Panc1 (cell line): ENCODE data around the gene FXR2. TPM values are rescaled to one million over a fixed set of nuclear protein-coding genes. Genes with fewer than 3 reads are reported as not detected.

Experiments used
- ATAC-seq: fragments of 200-7000 bp; cut with Tn5 transposase; 2 replicates; pipeline ENCODE4 v1.9.1; 2020; ENCODE audit warnings: mild to moderate bottlenecking, moderate library complexity
- BruUV-seq: library from RNA; stranded (reverse); fragments of 400-500 nt; replicated peaks from 2 replicates; lab custom pipeline; 2021; lab: Mats Ljungman, UMichigan
- CTCF ChIA-PET: fragments of 300-600 bp; sonication (Branson Sonifier 250); formaldehyde crosslinking; loops from one replicate; lab custom pipeline; 2022; ENCODE audit warnings: antibody characterized with exemption; lab: Charles Lee
- POLR2A ChIA-PET: fragments of 300-600 bp; sonication (Branson Sonifier 250); formaldehyde crosslinking; loops from one replicate; lab custom pipeline; 2022; ENCODE audit warnings: antibody characterized with exemption; lab: Charles Lee
- DNase-seq: peaks from one replicate; pipeline ENCODE4 v3.0.0-alpha.2; 2010; ENCODE audit warnings: low read depth, low spot score
- H3K27ac ChIP-seq: 2 replicates; pipeline ENCODE4 v1.5.1; 2011; ENCODE audit warnings: mild to moderate bottlenecking, low read length, inconsistent platforms
- H3K27me3 ChIP-seq: fragments of 200-500 bp; sonication (Bioruptor generic); 2 replicates; pipeline ENCODE4 v1.6.0; 2014; ENCODE audit warnings: low read length, inconsistent platforms; ENCODE audit not compliant: control insufficient read depth, insufficient read depth
- H3K36me3 ChIP-seq: fragments of 200-500 bp; sonication (Bioruptor generic); 2 replicates; pipeline ENCODE4 v1.5.1; 2014; ENCODE audit warnings: inconsistent platforms, mild to moderate bottlenecking, low read length, moderate library complexity; ENCODE audit not compliant: control insufficient read depth, insufficient read depth
- H3K4me1 ChIP-seq: 2 replicates; pipeline ENCODE4 v1.5.1; 2011; ENCODE audit warnings: inconsistent platforms, mild to moderate bottlenecking, low read length, moderate library complexity; ENCODE audit not compliant: control insufficient read depth, insufficient read depth
- H3K4me3 ChIP-seq, 2 experiments: 2 replicates each; pipeline ENCODE4 v1.5.1; 2011 to 2012; ENCODE audit warnings: low read depth in 2 of 2, low read length in 2 of 2, mild to moderate bottlenecking in 2 of 2, inconsistent platforms in 1 of 2, moderate library complexity in 1 of 2
- H3K9me3 ChIP-seq: fragments of 200-500 bp; sonication (Bioruptor generic); 2 replicates; pipeline ENCODE4 v1.5.1; 2014; ENCODE audit warnings: low read depth, mild to moderate bottlenecking, inconsistent platforms, low read length, moderate library complexity; ENCODE audit not compliant: control insufficient read depth, insufficient read depth
- POLR2AphosphoS5 ChIP-seq: IDR thresholded peaks from 2 replicates; pipeline ENCODE4 v1.6.1; 2012; ENCODE audit warnings: mild to moderate bottlenecking, low read depth, low read length, moderate library complexity
- SIN3A ChIP-seq: IDR thresholded peaks from 2 replicates; pipeline ENCODE4 v1.6.1; 2012; ENCODE audit warnings: low read depth, mild to moderate bottlenecking, low read length, moderate library complexity, borderline replicate concordance; ENCODE audit not compliant: insufficient read depth
- TCF7L2 ChIP-seq: IDR thresholded peaks from 2 replicates; pipeline ENCODE4 v1.6.1; 2011; ENCODE audit warnings: mild to moderate bottlenecking, low read depth, low read length, inconsistent platforms
- in situ Hi-C: cut with HindIII; loops from 2 replicates; pipeline ENCODE4 v1.10.0; 2016; ENCODE audit warnings: low sequenced_read_pairs, low pct_unique_long_range_greater_than_20kb
- intact Hi-C: fragments of 100-400 bp; cut with micrococcal nuclease; formaldehyde crosslinking; loops from one replicate; pipeline ENCODE4 v1.10.0; 2022; ENCODE audit not compliant: unreplicated experiment
- total RNA-seq: library from RNA; stranded (reverse); gene quantifications from one replicate; pipeline ENCODE4 v1.2.1, GENCODE V29; 2021; ENCODE audit not compliant: unreplicated experiment
- TF ChIP-seq, protein P1 (sequence below): fragments of 450-650 bp; IDR thresholded peaks from 2 replicates; pipeline ENCODE4 v1.5.1; 2017; ENCODE audit warnings: mild to moderate bottlenecking
- TF ChIP-seq, protein P2 (sequence below), 2 experiments: IDR thresholded peaks; 2 replicates each; pipeline ENCODE4 v1.6.1; 2011 to 2012; ENCODE audit warnings: low read depth in 2 of 2, control low read depth in 1 of 2, low read length in 1 of 2, mild to moderate bottlenecking in 1 of 2, moderate library complexity in 1 of 2; ENCODE audit not compliant: insufficient read depth in 1 of 2

FXR2 gene
- total RNA-seq, 1 experiment from 2014 or later, result 39.7 TPM

DNA sequence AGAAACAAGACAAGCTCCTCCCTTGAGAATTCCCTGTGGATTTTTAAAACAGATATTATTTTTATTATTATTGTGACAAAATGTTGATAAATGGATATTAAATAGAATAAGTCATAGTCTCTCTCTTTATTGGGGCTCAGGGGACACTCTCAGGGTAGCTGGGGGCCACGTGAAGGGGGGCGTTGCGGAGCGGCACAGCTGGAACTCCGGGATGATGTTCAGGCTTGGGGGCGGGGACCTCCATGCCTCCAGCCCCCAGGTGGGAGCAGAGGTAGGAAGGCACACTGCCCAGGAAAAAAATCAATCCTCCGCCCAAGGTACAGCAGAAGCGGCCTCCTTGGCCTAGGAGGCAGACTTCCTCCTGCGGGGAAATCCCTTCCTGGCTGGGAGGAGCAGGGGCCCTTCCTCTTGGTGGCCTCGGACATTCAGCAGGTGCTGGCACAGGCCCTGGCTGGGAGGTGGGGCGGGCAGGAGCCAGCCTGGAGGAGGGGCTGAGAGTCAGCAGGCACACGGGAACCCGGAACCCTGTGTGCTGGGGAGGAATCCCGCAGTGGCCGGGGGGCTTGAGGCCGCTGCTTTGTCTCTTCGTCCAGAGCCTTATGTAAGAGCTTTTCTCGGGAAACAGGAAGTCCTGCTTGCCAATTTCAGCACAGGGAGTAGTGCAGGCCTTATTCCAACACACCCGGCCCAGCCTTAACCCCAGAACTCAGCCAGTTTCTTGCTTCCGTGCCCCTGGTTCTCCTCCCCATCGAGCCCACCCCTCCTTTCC, 56.7 kb downstream of the FXR2 start:
- ChIA-PET POLR2A (no interaction called here), CTCF (interaction anchor here (0.6 kb wide), 1 partner anchor 151 kb away, joined by 4 read pairs; no protein-coding TSS in a partner anchor)
- peaks cover 4% of the 10 kb centered on the region; the same call in 1 of the 2 replicates for H3K36me3 ChIP-seq
- no peaks in the 10 kb centered on the region for H3K9me3 ChIP-seq
- in situ Hi-C loops (no loop called here), intact Hi-C loops (no loop called here)
- no TSS peak for BruUV-seq
- peak; percentile 44 for ATAC-seq
- peak overlapping the region; percentile 76 for H3K27ac ChIP-seq
- no peaks in the 10 kb centered on the region for H3K27me3 ChIP-seq
- H3K4me1 ChIP-seq, result peaks cover 30% of the 10 kb centered on the region
- no peak for DNase-seq
- peak overlapping the region in 1 of 2 experiments; percentile 23; a peak in 2 of 4 replicates for H3K4me3 ChIP-seq
- TF ChIP-seq TCF7L2, result no peak
- no peak for TF ChIP-seq POLR2AphosphoS5
- TF ChIP-seq, protein P1, sequence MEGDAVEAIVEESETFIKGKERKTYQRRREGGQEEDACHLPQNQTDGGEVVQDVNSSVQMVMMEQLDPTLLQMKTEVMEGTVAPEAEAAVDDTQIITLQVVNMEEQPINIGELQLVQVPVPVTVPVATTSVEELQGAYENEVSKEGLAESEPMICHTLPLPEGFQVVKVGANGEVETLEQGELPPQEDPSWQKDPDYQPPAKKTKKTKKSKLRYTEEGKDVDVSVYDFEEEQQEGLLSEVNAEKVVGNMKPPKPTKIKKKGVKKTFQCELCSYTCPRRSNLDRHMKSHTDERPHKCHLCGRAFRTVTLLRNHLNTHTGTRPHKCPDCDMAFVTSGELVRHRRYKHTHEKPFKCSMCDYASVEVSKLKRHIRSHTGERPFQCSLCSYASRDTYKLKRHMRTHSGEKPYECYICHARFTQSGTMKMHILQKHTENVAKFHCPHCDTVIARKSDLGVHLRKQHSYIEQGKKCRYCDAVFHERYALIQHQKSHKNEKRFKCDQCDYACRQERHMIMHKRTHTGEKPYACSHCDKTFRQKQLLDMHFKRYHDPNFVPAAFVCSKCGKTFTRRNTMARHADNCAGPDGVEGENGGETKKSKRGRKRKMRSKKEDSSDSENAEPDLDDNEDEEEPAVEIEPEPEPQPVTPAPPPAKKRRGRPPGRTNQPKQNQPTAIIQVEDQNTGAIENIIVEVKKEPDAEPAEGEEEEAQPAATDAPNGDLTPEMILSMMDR, result no peak
- TF ChIP-seq, protein P2, sequence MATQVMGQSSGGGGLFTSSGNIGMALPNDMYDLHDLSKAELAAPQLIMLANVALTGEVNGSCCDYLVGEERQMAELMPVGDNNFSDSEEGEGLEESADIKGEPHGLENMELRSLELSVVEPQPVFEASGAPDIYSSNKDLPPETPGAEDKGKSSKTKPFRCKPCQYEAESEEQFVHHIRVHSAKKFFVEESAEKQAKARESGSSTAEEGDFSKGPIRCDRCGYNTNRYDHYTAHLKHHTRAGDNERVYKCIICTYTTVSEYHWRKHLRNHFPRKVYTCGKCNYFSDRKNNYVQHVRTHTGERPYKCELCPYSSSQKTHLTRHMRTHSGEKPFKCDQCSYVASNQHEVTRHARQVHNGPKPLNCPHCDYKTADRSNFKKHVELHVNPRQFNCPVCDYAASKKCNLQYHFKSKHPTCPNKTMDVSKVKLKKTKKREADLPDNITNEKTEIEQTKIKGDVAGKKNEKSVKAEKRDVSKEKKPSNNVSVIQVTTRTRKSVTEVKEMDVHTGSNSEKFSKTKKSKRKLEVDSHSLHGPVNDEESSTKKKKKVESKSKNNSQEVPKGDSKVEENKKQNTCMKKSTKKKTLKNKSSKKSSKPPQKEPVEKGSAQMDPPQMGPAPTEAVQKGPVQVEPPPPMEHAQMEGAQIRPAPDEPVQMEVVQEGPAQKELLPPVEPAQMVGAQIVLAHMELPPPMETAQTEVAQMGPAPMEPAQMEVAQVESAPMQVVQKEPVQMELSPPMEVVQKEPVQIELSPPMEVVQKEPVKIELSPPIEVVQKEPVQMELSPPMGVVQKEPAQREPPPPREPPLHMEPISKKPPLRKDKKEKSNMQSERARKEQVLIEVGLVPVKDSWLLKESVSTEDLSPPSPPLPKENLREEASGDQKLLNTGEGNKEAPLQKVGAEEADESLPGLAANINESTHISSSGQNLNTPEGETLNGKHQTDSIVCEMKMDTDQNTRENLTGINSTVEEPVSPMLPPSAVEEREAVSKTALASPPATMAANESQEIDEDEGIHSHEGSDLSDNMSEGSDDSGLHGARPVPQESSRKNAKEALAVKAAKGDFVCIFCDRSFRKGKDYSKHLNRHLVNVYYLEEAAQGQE (IDR thresholded peaks at IDR 0.05; ENCODE audit: insufficient read depth in 1 of 2, low read depth in 2 of 2, low read length in 1 of 2), result no peak
- no peak for TF ChIP-seq SIN3A

DNA sequence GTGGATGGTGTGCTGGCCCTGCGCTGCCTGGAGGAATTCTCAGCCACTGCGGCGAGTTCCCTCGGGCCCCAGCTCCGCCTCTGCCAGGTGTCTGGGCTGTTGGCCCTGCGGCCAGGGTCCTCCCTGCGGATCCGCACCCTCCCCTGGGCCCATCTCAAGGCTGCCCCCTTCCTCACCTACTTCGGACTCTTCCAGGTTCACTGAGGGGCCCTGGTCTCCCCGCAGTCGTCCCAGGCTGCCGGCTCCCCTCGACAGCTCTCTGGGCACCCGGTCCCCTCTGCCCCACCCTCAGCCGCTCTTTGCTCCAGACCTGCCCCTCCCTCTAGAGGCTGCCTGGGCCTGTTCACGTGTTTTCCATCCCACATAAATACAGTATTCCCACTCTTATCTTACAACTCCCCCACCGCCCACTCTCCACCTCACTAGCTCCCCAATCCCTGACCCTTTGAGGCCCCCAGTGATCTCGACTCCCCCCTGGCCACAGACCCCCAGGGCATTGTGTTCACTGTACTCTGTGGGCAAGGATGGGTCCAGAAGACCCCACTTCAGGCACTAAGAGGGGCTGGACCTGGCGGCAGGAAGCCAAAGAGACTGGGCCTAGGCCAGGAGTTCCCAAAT, 57.4 kb downstream of the FXR2 start:
- intact Hi-C loops, result no loop called here
- no TSS peak for BruUV-seq
- no peaks in the 10 kb centered on the region for H3K27me3 ChIP-seq
- H3K4me3 ChIP-seq, result no peak overlapping the region
- peaks cover 1% of the 10 kb centered on the region; the same call in 1 of the 2 replicates for H3K36me3 ChIP-seq
- DNase-seq (no peak), ATAC-seq (no peak)
- H3K27ac ChIP-seq, result peak overlapping the region; percentile 76; the same call in 1 of the 2 replicates
- H3K4me1 ChIP-seq, result peaks cover 30% of the 10 kb centered on the region
- ChIA-PET CTCF (no interaction called here), POLR2A (interaction anchor here (0.6 kb wide), 1 partner anchor 81 kb away, joined by 3 read pairs; no protein-coding TSS in a partner anchor)
- H3K9me3 ChIP-seq, result no peaks in the 10 kb centered on the region
- in situ Hi-C loops, result no loop called here
- TF ChIP-seq, protein P2 (IDR thresholded peaks at IDR 0.05; ENCODE audit: insufficient read depth in 1 of 2, low read depth in 2 of 2, low read length in 1 of 2), result no peak
- TF ChIP-seq SIN3A, result no peak
- TF ChIP-seq TCF7L2, result no peak
- no peak for TF ChIP-seq POLR2AphosphoS5
- TF ChIP-seq, protein P1, result no peak
